HepG2 (cell line): Measurements from ENCODE around the gene PLIN4. TPM values are rescaled to one million over a fixed set of nuclear protein-coding genes. Genes with fewer than 3 reads are reported as not detected.
A peak's percentile ranks its signal among the peaks of the same experiment; 100 is the strongest.

Experiments used
- AHR ChIP-seq: IDR thresholded peaks from 2 replicates; pipeline ENCODE4 v1.6.1; 2018; ENCODE audit warnings: missing genetic modification reagents, missing compliant biosample characterization
- BORCS8-MEF2B ChIP-seq: sonication (generic); formaldehyde crosslinking; IDR thresholded peaks from 2 replicates; pipeline ENCODE4 v1.8.0; 2022; ENCODE audit warnings: mild to moderate bottlenecking, missing genetic modification reagents
- CREB1 ChIP-seq, 2 experiments: fragments of 450-650 bp in 1 of 2; IDR thresholded peaks; 2 replicates each; pipeline ENCODE4 v1.6.1; 2016 to 2017; ENCODE audit warnings: control low read depth in 1 of 2, mild to moderate bottlenecking in 1 of 2, missing compliant biosample characterization in 1 of 2, missing genetic modification characterization in 1 of 2
- ESRRA ChIP-seq: sonication (generic); formaldehyde crosslinking; IDR thresholded peaks from 2 replicates; pipeline ENCODE4 v1.5.1; 2020; ENCODE audit warnings: mild to moderate bottlenecking, low read depth, missing genetic modification reagents
- HMGA1 ChIP-seq: sonication (generic); formaldehyde crosslinking; conservative IDR thresholded peaks from 2 replicates; pipeline ENCODE4 v1.4.0; 2020; ENCODE audit warnings: missing genetic modification reagents
- HOMEZ ChIP-seq: IDR thresholded peaks from 2 replicates; pipeline ENCODE4 v1.6.1; 2016; ENCODE audit warnings: low read depth
- NCOR1 ChIP-seq: fragments of 200-600 bp; sonication (generic); IDR thresholded peaks from 2 replicates; pipeline ENCODE4 v1.7.0; 2017; ENCODE audit warnings: antibody characterized with exemption, low read length, borderline replicate concordance
- NR2F1 ChIP-seq, 2 experiments: fragments of 450-650 bp in 1 of 2; formaldehyde crosslinking in 1 of 2; IDR thresholded peaks; 2 replicates each; pipeline versions ENCODE4 v1.5.0 to v1.6.1; 2016 to 2020; ENCODE audit warnings: mild to moderate bottlenecking in 1 of 2, missing compliant biosample characterization in 1 of 2, missing genetic modification reagents in 1 of 2, moderate library complexity in 1 of 2
- PBX2 ChIP-seq: IDR thresholded peaks from 2 replicates; pipeline ENCODE4 v1.6.1; 2016; ENCODE audit warnings: control low read depth
- POLR2A ChIP-seq, 2 experiments: IDR thresholded peaks; 2 replicates each; pipeline ENCODE4 v1.6.1; 2011; ENCODE audit warnings: low read depth in 2 of 2, low read length in 2 of 2, mild to moderate bottlenecking in 1 of 2, moderate library complexity in 1 of 2; ENCODE audit not compliant: insufficient read depth in 1 of 2
- ZNF430 ChIP-seq: sonication (generic); formaldehyde crosslinking; IDR thresholded peaks from 2 replicates; pipeline ENCODE4 v1.9.0; 2021; ENCODE audit warnings: mild to moderate bottlenecking, missing genetic modification reagents
- ZNF607 ChIP-seq: sonication (generic); formaldehyde crosslinking; IDR thresholded peaks from 2 replicates; pipeline ENCODE4 v1.5.1; 2020; ENCODE audit warnings: missing genetic modification reagents, mild to moderate bottlenecking, borderline replicate concordance
- ZNF747 ChIP-seq: sonication (generic); formaldehyde crosslinking; IDR thresholded peaks from 2 replicates; pipeline ENCODE4 v1.8.1; 2023; ENCODE audit warnings: missing genetic modification reagents, mild to moderate bottlenecking, borderline replicate concordance
- polyA plus RNA-seq, 8 experiments: library from polyadenylated mRNA; depleted of rRNA in 3 of 8; stranded (reverse) in 7 of 8; unstranded in 1 of 8; fragments of >200 nt; fragmentation: Illumina TruSeq in 4 of 8; extraction: Trizol in 4 of 8; gene quantifications; 2 replicates each; pipeline versions ENCODE4 v1.2.1 to v1.2.3, GENCODE V29; 2011 to 2016; ENCODE audit warnings: low read depth in 4 of 8, missing spikeins in 1 of 8, mixed read lengths in 1 of 8; ENCODE audit not compliant: insufficient read depth in 1 of 8
- total RNA-seq, 5 experiments: library from RNA; depleted of rRNA; stranded (reverse); fragments of >200 nt; fragmentation: Illumina TruSeq; extraction: Trizol; gene quantifications; 2 replicates each; pipeline ENCODE4 v1.2.3, GENCODE V29; 2016; ENCODE audit warnings: low read depth in 1 of 5
- TF ChIP-seq, protein P1 (sequence below): conservative IDR thresholded peaks from 2 replicates; pipeline ENCODE4 v1.6.1; 2018; ENCODE audit warnings: missing genetic modification reagents

PLIN4 gene
- total and polyA plus RNA-seq, 2 of the 13 experiments (the other 11 are each of a cell fraction or from before 2014, with no cell fraction given), result 1.1 to 1.3 TPM

- TF ChIP-seq CREB1 (IDR thresholded peaks at IDR 0.05), result no peak
- TF ChIP-seq CREB1 (CRISPR knock-in tag; IDR thresholded peaks at IDR 0.05), result no peak
- no peak for TF ChIP-seq ESRRA (CRISPR knock-in tag)
- no peak for TF ChIP-seq HMGA1
- no peak for TF ChIP-seq BORCS8-MEF2B (CRISPR knock-in tag)
- TF ChIP-seq ZNF747 (CRISPR knock-in tag), result no peak
- no peak for TF ChIP-seq AHR
- TF ChIP-seq, protein P1, sequence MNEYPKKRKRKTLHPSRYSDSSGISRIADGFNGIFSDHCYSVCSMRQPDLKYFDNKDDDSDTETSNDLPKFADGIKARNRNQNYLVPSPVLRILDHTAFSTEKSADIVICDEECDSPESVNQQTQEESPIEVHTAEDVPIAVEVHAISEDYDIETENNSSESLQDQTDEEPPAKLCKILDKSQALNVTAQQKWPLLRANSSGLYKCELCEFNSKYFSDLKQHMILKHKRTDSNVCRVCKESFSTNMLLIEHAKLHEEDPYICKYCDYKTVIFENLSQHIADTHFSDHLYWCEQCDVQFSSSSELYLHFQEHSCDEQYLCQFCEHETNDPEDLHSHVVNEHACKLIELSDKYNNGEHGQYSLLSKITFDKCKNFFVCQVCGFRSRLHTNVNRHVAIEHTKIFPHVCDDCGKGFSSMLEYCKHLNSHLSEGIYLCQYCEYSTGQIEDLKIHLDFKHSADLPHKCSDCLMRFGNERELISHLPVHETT (CRISPR knock-in tag), result 0 out of 2 replicates have a peak, but pooled peaks have one; percentile 9
- 0 out of 2 replicates have a peak, but pooled peaks have one; percentile 7 for TF ChIP-seq ZNF430 (CRISPR knock-in tag)
- no peak for TF ChIP-seq HOMEZ
- TF ChIP-seq POLR2A (IDR thresholded peaks at IDR 0.05; ENCODE audit: insufficient read depth in 1 of 2, low read depth in 2 of 2, low read length in 2 of 2), result peak; percentile 31 to 35; a peak in 1 of 4 replicates
- TF ChIP-seq NCOR1, result no peak; the same call in 1 of the 2 replicates
- TF ChIP-seq NR2F1 (CRISPR knock-in tag; IDR thresholded peaks at IDR 0.05), result no peak
- no peak for TF ChIP-seq PBX2 (CRISPR knock-in tag)
- 0 out of 2 replicates have a peak, but pooled peaks have one; percentile 5 for TF ChIP-seq ZNF607 (CRISPR knock-in tag)
- TF ChIP-seq, all 625 proteins: peak for 36
These were observed 61.2 kb downstream of the PLIN4 start (continued) for GRCh38 chr19:4456843-4457653.
